NCI-H1694 (cell line): ENCODE results near the gene SPPL3.
"Not testable (repeated sequence)": the region's sequence is repeated elsewhere in the genome, so short reads cannot be mapped to it uniquely, and the experiment has no call there.

Experiments used
- DNase-seq: peaks from one replicate; lab custom pipeline; 2025; lab: John Stamatoyannopoulos, UW

SPPL3 gene

DNA sequence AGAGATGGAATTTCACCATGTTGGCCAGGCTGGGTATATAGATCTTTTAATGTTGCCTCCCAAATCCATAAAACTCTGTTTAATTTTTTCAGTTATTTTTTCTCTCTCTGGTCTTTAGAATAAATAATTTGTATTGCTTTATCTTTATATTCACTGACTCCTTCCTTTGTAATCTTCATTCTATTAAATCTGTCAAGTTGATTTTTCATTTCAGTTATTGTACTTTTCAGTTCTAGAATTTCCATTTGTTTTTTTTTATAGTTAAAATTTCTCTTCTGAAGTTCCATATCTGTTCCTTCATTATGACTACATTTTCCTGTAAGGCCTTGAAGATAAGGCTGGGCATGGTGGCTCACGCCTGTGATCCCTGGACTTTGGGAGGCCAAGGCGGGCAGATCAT is 13.6 kb upstream of the SPPL3 start:
- no peak for DNase-seq

DNA sequence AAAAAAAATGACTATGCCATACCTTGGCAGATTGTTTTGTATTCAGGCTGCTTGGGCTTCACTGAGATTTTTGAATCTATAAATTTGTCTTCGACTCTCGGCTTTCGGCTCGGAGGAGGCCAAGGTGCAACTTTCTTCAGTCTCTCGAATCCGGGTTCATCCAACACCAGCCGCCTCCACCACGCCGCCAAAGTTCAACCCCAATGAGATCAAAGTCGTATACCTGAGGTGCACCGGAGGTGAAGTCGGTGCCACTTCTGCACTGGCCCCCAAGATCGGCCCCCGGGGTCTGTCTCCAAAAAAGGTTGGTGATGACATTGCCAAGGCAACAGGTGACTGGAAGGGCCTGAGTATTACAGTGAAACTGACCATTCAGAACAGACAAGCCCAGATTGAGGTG is 12.4 kb upstream of the SPPL3 start:
- DNase-seq = no peak

GRCh38 chr12:120914794-120915193 is 10.6 kb upstream of the SPPL3 start:
- DNase-seq = no peak

DNA sequence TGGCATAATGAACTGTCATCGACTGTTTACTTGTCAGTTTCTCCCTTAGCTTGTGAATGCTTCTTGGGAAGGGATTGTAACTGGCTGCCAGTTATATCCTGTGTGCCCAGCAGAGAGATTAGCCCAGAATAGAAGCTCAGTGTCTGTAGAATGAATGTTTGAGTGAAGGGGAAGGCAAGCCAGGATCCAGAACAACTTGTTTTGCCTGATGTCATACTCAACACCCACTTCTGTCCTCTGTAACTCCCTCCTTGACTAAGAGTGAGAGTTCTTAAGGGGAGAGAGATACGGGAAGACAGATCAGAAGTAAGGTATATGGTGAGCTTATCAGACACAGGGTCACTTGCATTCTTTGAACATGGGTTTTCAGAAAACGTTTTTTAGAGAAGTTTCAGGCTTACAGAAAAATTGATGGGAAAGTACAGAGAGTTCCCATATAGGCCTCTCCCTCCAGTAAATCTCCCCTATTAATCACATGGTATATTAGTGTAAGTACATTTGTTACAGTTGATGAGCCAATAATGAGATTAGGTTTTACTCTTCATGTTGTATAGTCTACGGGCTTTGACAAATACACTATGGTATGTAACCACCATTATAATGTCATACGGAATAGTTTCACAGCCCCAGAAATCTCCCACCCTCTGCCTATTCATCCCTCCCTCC is 5.6 kb upstream of the SPPL3 start:
- no peak for DNase-seq

- no peak for DNase-seq
Measured at GRCh38 chr12:120905856-120906384, 1.8 kb upstream of the SPPL3 start.

GRCh38 chr12:120903412-120904196 is 554 bp downstream of the SPPL3 start:
- DNase-seq = no peak

DNA sequence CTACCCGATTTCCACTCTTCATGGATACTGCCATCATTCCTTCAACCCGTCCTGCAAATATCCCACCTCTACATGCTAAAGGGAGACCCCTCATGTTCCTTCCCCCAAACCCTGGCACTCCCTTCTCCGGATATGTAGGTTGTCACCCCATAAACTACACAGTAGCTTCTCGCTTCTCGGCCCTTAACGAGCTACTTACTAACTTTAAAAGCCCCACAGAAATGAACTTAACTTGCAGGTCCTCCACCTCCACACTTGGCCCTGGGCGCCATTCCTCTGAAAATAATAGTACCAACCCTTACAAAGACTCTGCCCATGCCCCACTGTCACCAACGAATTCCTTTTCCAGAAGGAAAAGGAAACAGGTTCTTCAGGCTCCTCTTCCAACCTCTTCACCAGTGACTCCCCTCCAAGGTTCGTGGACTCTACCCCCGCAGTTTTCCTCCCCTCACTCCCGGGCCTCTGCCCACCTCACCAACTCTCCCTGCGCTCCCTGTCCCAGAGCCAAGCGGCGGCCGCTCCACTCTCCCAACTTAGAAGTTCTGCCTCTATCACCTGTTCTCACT is 1.2 kb downstream of the SPPL3 start:
- DNase-seq = no peak

GRCh38 chr12:120901818-120902217 is 2.3 kb downstream of the SPPL3 start:
- DNase-seq = no peak

DNA sequence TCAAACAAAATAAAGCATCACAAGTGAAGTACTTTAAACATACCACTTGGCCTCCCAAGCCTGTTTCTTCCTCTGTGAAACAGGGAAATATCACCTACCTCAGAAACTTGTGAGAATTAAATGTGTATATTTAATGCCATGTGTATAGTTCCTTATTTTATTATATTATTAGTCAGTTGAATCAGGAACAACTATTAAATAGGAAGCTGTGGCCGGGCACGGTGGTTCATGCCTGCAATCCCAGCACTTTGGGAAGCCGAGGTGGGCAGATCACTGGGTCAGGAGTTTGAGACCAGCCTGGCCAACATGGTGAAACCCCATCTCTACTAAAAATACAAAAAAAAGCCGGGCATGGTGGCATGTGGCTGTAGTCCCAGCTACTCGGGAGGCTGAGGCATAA is 3.1 kb downstream of the SPPL3 start:
- DNase-seq = not testable (repeated sequence)

DNA sequence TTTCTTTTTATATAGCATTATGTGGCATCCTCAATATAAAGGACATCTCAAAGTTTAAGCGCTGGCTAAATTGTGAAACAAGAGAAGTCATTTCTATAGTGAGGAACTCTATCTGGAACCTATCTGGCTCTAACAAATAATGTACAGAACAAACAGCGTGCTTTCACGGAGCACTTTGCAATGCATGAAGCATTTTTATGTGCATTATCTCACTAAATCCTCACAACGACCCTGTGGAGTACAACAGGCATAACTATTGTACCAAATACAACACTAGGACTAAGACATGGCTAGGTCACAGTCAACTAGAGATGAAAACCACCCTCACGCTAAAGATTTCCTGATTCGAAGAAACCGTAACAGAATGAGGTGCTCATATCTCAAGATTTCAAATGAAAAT is 8.6 kb downstream of the SPPL3 start:
- no peak for DNase-seq

- no peak for DNase-seq
Measured at GRCh38 chr12:120892265-120892664, 11.9 kb downstream of the SPPL3 start.

DNA sequence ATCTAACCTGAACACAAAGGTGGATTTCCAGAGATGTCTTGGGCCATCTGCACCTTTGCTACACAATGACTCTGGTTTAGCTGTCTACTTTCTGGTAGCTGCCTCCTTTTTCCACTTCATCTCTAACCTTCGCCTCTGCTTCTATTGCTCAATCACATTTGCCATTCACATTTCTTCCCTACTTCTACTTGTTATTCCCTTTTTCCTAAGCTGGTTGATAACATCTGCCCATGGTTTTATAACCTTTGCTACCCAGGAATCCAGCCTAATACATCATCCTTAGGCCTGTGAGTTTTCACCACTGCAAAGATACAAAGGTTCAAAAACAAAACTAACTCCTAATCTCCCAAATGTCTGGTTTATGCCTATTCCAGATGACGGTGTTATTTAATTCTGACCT is 13.2 kb downstream of the SPPL3 start:
- no peak for DNase-seq

- no peak for DNase-seq
Measured at GRCh38 chr12:120887253-120888043, 16.7 kb downstream of the SPPL3 start.

DNA sequence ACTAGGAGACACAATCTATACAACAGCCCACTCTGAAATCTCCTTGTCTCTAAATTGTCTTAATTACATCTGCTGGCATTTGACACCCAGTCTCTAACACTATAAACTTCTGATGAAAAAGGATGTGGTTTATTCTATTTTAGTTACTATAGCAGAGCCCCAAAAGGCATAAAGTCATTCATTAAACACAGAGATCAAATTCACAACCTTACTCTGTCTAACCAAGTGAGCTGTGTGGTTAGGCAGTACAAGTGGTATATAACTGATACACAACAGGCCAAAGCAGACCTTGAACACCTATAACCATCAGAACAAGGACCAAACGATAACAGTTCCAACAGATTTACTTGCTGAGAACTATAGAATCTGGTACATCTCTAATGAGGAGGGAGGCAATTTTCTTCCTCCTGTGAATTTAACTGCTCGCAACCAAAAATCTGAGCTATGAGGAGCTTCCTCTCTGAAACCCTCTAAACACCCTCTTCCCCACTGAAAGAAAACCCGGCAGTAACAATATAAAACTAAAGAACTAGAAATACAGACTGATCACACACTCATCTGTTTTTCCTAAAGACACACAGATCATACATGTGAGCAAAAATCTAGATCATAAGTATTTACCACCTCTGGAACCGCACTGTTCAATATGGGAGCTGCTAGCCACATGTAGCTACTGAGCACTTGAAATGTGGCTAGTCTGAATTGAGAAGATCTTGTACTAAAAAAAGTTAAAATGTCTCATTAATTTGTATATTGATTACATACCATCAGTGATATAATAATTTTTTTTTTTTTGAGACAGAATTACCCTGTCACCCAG is 17.7 kb downstream of the SPPL3 start:
- DNase-seq = no peak

- DNase-seq = no peak
Measured at GRCh38 chr12:120885521-120885920, 18.6 kb downstream of the SPPL3 start.

GRCh38 chr12:120884644-120885043 is 19.5 kb downstream of the SPPL3 start:
- DNase-seq = no peak

DNA sequence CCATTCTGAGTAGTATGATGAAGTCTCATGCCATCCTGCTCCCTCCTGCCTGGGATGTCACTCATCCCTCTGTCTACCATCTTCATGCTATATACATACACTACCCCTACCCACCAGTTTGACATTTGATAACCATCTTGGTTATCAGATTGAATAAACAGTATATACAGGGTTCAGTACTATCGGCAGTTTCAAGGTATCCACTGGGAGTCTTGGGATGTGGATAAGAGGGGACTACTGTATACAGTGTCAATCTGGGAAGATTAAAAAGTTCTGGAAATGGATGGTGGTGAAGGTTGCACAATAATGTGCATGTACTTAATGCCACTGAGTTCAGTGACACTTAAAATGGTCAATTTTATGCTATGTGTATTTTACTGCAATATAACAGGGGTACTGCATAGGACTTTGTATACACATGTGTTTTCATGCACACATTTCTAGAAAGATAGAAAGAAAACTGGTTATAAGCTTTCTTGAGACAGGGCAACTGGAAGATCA is 22.1 kb downstream of the SPPL3 start:
- no peak for DNase-seq

DNA sequence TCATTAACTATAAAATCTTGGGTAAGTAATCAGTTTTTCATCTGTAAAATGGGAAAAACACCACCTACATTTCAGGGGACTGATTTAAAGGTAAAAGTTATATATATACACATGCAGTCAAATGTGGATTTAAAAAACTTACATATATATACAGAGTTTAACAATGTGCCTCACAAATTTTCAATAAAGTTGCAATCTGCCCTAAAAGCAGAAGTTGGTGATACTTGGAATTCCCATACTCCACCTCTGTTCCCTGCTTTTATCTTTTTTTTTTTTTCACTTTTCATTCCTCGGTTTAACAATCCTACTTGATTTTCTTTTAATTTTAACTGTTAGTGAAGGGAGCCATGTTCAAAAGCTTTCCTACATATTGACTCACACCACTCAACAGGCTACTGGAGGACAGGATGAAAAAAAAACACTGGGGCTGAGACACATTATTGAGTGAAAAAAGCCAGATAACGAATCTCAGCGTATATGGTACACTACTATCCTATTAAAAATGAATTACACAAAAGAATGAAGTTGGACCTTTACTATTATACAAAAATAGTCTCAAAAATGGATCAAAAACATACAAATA is 24.3 kb downstream of the SPPL3 start:
- DNase-seq = no peak

DNA sequence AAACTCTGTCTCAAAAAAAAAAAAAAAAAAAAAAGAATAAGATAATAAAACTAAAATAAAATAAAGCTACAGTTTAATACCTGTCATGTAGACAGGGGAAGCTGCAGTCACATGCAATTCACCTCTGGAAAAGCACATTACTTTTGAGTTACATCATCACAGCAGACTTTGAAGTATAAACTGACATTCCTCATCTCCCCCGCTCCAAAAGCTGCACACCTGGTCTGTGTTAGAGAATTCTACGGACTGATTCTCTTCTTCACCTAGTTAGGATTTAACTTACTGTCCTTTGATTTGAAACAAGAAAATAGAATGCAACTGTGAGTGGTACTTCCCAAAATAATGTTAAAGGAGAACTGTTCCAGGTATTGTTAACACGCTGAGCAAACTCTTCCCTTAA is 25.1 kb downstream of the SPPL3 start:
- no peak for DNase-seq

GRCh38 chr12:120874547-120875245 is 29.5 kb downstream of the SPPL3 start:
- DNase-seq = no peak
